ENCODE results near the gene SLC22A7. TPM values are rescaled to one million over a fixed set of nuclear protein-coding genes. Genes with fewer than 3 reads are reported as not detected.

SLC22A7 gene
- total RNA-seq, 2 donors from 2014 or later = not detected

DNA sequence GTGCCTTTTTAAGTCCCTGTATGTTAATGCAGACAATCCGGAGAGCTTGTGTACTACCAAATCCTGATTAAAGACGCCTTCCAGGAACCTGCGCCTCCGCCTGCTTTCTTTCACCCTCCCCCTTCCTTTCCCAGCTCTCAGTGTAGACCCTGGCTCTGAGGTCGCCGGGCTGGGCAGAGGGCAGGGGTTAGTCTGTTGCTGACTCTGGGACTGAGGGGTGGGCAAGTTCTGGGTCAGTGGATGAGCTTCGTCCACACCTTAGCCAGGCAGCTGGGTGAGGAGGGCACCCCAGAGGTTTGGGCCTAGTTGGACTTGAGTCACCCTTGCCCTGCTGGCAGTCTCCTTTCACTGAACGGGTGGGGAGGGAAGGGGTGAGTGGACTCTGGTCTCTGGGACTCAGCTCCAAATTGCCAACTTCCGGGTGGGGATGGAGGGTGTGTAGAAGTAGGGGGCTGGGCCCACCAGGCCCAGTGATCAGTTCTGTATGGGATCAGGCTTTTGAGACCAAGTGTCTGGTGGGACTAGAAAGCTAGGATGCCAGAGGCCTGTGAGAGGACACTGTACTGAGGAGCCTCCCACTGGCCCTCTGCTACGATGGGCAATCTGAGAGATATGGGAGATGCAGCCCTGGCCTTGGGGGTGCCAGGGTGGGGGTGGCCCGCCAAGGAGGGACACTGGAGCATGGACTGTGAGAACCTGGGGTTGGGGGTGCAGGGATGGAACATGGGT lies 21.3 kb upstream of the SLC22A7 start:
- ATAC-seq (no peak), DNase-seq (ENCODE audit: low spot score in 2 of 2) (no peak)
- no peaks in the 10 kb centered on the region for H3K36me3 Mint-ChIP-seq
- H3K27ac Mint-ChIP-seq = peak overlapping the region in 1 of 2 donors; percentile 14
- no peaks in the 10 kb centered on the region for H3K9me3 Mint-ChIP-seq

DNA sequence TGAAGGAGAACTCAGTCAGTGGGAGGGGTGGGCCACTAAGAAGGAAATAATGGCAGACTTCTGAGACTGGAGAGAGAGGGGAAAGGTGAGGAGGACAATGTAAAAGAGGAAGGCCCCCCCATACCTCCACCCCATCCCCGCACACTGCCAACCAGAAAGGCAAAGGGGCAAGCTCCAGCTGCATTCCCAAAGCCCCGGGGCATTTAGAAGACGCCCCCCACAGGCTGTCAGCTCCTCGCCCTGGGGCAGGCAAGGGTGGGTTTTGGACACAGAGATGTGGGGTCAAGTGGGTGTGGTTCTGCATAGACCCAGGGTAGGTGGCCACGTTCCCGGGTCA lies 20.8 kb upstream of the SLC22A7 start:
- Mint-ChIP-seq H3K9me3 (no peaks in the 10 kb centered on the region), H3K27ac (peak overlapping the region in 1 of 2 donors; percentile 14), H3K36me3 (no peaks in the 10 kb centered on the region)
- ATAC-seq (no peak), DNase-seq (ENCODE audit: low spot score in 2 of 2) (no peak)

DNA sequence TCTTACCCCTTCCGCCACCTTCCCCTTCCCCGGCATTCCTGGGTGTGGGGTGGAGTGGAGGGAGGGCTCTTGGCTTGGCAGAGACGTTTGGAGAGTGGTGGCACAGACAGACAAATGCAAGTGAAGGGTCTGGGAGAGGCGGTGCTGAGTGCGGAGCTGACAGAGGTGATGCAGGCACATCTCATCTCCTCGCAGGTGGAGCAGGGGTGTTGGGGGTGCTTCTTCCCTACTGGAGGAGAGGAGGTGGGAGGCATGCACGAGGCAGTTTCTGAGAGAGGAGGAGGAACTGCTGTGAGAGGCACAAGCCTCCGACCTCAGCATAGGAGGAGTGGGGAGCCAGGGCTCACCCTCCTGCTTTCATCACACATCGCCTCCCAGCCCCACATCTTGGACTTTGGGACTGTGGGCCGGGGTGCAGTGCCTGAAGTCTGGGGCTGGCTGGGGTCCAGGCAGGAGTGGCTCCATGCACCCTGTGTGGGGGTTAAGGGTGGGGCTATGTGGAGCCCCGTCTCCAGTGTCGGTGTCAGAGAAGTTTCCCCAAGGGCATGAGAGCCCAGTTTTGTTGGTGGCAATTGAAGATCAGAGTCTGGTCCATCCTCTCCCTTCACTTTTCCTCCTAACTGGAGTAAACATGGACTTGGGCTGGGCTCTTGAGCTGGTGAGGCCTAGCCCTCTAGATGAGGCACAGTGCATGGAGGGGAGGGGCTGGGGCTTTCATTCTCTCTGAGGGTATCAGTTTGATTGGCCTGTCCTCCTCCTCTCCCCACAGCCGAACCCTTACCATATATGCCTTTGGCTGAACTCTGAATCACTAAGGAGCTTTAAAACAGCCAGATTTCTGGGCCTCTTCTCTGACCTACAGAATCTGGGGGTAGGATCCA lies 20.2 kb upstream of the SLC22A7 start:
- Mint-ChIP-seq H3K36me3 (no peaks in the 10 kb centered on the region), H3K27ac (no peak overlapping the region), H3K9me3 (no peaks in the 10 kb centered on the region)
- no peak for DNase-seq (ENCODE audit: low spot score in 2 of 2)
- ATAC-seq = no peak

DNA sequence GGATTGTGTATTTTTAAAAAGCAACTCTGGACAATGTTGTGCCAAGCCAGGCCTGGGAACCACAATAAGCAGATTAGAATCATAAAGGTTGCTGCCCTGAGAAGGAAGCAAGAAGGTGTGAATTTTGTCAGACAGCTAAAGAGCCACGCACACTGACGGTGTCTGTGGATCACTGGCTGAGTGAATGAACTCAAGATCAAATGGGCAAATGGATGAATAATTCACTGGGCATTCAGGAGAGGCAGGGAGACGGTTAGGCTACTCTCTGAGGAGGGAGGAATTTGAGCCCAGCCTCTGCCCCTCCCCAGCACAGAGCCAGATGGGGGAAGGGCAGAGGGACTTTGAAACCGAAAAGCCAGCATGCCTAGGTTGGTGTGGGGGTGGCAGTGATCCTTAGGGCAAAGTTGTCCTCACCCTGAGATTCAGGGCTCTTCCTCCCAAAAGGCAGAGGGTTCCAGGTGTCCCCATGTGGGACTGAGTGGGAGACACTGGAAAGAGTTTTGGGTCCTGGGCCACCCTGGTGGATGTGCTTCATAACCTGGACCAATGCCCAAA lies 19.5 kb upstream of the SLC22A7 start:
- DNase-seq (ENCODE audit: low spot score in 2 of 2) (no peak), ATAC-seq (no peak)
- no peak overlapping the region for H3K27ac Mint-ChIP-seq
- H3K9me3 Mint-ChIP-seq = no peaks in the 10 kb centered on the region
- no peaks in the 10 kb centered on the region for H3K36me3 Mint-ChIP-seq

- H3K27ac Mint-ChIP-seq = no peak overlapping the region
- ATAC-seq = no peak
- DNase-seq (ENCODE audit: low spot score in 2 of 2) = no peak
- no peaks in the 10 kb centered on the region for H3K36me3 Mint-ChIP-seq
- H3K9me3 Mint-ChIP-seq = no peaks in the 10 kb centered on the region
Measured at GRCh38 chr6:43280234-43280633, 17.8 kb upstream of the SLC22A7 start.

DNA sequence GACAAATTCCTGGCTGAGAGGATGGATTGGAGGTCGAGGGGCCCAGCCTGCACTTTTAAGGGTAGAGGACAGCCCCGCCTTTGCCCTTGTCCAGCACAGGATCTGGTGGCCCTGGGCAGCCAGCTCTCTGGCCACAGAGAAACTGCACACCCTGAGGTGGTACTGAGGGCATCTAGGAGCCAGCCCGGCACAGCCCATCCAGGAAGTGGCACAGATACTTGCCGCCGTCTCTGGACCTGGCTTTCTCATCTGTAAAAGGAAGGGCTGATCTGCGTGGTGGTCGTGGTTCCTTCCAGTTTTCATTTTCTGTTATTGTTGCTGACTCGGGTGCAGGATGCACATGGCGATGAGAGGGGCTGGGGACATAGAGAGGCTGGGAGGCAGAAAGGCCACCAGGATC lies 16.0 kb upstream of the SLC22A7 start:
- Mint-ChIP-seq H3K36me3 (no peaks in the 10 kb centered on the region), H3K27ac (peak overlapping the region in 1 of 2 donors; percentile 40), H3K9me3 (no peaks in the 10 kb centered on the region)
- no peak for DNase-seq (ENCODE audit: low spot score in 2 of 2)
- ATAC-seq = no peak

DNA sequence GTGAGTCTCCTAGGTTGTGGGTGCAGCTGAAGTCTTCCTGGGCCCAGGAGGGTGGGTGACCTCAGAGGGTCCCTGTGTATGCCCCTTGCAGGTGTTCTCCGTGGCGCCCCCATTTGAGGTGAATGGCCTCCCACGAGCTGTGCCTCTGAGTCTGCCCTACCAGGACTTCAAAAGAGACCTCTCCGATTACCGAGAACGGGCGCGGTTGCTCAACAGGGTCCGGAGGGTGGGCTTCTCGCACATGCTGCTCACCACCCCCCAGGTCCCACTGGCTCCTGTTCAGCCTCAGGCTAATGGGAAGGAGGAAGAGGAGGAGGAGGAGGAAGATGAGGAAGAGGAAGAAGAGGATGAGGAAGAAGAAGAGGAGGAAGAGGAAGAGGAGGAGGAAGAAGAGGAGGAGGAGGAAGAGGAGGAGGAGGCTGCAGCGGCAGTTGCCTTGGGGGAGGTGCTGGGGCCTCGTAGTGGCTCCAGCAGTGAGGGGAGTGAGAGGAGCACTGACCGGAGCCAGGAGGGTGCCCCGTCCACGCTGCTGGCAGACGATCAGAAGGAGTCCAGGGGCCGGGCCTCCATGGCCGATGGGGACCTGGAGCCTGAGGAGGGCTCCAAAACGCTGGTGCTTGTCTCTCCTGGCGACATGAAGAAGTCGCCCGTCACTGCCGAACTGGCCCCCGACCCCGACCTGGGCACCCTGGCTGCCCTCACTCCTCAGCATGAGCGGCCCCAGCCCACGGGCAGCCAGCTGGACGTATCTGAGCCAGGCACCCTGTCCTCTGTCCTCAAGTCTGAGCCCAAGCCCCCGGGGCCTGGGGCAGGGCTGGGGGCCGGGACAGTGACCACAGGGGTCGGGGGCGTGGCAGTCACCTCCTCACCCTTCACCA lies 15.2 kb upstream of the SLC22A7 start:
- no peak for DNase-seq (ENCODE audit: low spot score in 2 of 2)
- H3K27ac Mint-ChIP-seq = no peak overlapping the region
- no peaks in the 10 kb centered on the region for H3K9me3 Mint-ChIP-seq
- no peak for ATAC-seq
- no peaks in the 10 kb centered on the region for H3K36me3 Mint-ChIP-seq

- DNase-seq (ENCODE audit: low spot score in 2 of 2) (no peak), ATAC-seq (no peak)
- Mint-ChIP-seq H3K36me3 (no peaks in the 10 kb centered on the region), H3K9me3 (no peaks in the 10 kb centered on the region), H3K27ac (no peak overlapping the region)
Measured at GRCh38 chr6:43283514-43283901, 14.6 kb upstream of the SLC22A7 start.

DNA sequence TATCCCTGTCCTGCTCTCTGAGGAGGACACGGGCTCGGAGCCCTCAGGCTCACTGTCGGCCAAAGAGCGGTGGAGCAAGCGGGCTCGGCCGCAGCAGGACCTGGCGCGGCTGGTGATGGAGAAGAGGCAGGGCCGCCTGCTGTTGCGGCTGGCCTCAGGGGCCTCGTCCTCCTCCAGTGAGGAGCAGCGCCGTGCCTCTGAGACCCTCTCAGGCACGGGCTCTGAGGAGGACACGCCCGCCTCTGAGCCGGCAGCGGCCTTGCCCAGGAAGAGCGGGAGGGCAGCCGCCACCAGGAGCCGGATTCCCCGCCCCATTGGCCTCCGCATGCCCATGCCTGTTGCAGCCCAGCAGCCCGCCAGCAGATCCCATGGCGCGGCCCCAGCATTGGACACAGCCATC lies 14.2 kb upstream of the SLC22A7 start:
- Mint-ChIP-seq H3K27ac (no peak overlapping the region), H3K9me3 (no peaks in the 10 kb centered on the region), H3K36me3 (no peaks in the 10 kb centered on the region)
- ATAC-seq = no peak
- DNase-seq (ENCODE audit: low spot score in 2 of 2) = no peak

DNA sequence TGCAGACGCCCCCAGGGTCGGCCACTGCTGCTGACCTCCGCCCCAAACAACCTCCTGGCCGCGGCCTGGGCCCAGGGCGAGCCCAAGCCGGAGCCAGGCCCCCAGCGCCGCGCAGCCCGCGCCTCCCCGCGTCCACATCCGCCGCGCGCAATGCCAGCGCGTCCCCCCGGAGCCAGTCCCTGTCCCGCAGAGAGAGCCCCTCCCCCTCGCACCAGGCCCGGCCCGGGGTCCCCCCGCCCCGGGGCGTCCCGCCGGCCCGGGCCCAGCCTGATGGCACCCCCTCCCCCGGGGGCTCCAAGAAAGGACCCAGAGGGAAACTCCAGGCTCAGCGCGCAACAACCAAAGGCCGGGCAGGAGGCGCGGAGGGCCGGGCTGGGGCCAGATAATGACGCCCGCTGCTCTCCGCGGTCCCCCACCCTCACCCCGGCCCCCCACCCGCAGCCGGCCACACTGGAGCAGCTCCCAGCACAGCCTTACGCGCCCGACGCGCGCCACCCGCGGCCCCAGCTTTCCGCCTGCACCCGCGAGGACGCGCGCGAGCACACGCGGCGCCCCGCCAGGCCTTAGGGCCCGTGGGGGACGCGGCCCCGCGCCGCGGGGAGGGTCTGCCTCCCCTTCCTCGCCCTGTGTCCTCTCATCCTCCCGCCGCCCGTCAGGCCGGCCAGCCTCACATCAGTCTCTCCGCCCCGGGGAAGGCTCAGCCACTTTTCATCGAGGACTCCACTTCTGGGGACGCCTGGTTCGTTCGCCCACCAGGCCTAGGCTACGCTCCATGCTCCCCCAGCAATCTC lies 12.9 kb upstream of the SLC22A7 start:
- Mint-ChIP-seq H3K27ac (no peak overlapping the region), H3K9me3 (no peaks in the 10 kb centered on the region), H3K36me3 (no peaks in the 10 kb centered on the region)
- ATAC-seq (no peak), DNase-seq (ENCODE audit: low spot score in 2 of 2) (no peak)

- no peaks in the 10 kb centered on the region for H3K36me3 Mint-ChIP-seq
- no peak for DNase-seq (ENCODE audit: low spot score in 2 of 2)
- H3K9me3 Mint-ChIP-seq = no peaks in the 10 kb centered on the region
- no peak for ATAC-seq
- H3K27ac Mint-ChIP-seq = no peak overlapping the region
Measured at GRCh38 chr6:43285832-43286231, 12.2 kb upstream of the SLC22A7 start.

DNA sequence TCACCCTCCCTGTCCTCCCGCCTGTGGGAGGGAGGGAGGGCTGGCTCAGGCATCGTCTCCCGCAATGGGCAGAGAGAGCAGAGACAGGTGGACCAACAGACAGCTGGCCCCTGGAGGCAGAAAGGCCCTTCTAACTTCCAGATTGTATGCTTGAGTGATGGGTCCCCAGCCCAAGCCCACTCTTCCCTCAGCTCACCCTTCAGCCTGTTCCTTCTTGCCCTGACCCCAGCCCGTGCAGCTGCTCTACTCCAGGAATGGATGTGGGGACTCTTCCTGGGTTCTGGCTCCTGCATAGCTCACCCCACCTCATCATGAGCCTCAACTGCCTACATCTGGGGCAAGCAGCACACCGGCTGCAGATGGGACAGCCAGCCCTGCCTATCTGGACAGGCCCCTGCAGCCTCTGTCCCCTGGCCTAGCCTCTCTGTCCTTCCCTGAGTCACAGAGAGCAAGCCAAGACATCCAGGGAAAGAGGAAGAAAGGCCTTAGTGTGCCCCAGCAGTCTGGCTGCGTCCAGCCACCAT lies 11.5 kb upstream of the SLC22A7 start:
- Mint-ChIP-seq H3K27ac (no peak overlapping the region), H3K9me3 (no peaks in the 10 kb centered on the region), H3K36me3 (no peaks in the 10 kb centered on the region)
- ATAC-seq = no peak
- DNase-seq (ENCODE audit: low spot score in 2 of 2) = no peak

GRCh38 chr6:43286980-43287716 lies 10.9 kb upstream of the SLC22A7 start:
- ATAC-seq = no peak
- no peak overlapping the region for H3K27ac Mint-ChIP-seq
- no peak for DNase-seq (ENCODE audit: low spot score in 2 of 2)
- H3K36me3 Mint-ChIP-seq = no peaks in the 10 kb centered on the region
- no peaks in the 10 kb centered on the region for H3K9me3 Mint-ChIP-seq

- Mint-ChIP-seq H3K36me3 (no peaks in the 10 kb centered on the region), H3K27ac (no peak overlapping the region), H3K9me3 (no peaks in the 10 kb centered on the region)
- DNase-seq (ENCODE audit: low spot score in 2 of 2) (no peak), ATAC-seq (no peak)
Measured at GRCh38 chr6:43287717-43288679, 10.1 kb upstream of the SLC22A7 start.

Data from activated naive CD4-positive, alpha-beta T cell treated with anti-CD3 and anti-CD28 coated beads, Interleukin-2, amount 50 U/mL, for 72 hours (primary cell).